NT2/D1 (cell line): ENCODE results near the gene NELFB.

Source experiments
- DNase-seq: peaks from one replicate; pipeline ENCODE4 v3.0.0-alpha.2; 2011; ENCODE audit warnings: low read depth, low spot score
- H3K27me3 ChIP-seq: 2 replicates; pipeline ENCODE4 v1.6.0; 2011; ENCODE audit warnings: mild to moderate bottlenecking; ENCODE audit not compliant: insufficient read length, insufficient read depth
- H3K36me3 ChIP-seq: 2 replicates; pipeline ENCODE4 v1.6.1; 2011; ENCODE audit warnings: mild to moderate bottlenecking, low read length, mixed read lengths; ENCODE audit not compliant: insufficient read depth, insufficient read length
- H3K4me1 ChIP-seq: 2 replicates; pipeline ENCODE4 v1.5.1; 2011; ENCODE audit not compliant: insufficient read depth, insufficient read length
- H3K4me3 ChIP-seq: 2 replicates; pipeline ENCODE4 v1.5.1; 2011; ENCODE audit warnings: low read depth; ENCODE audit not compliant: insufficient read length
- H3K9ac ChIP-seq: 2 replicates; pipeline ENCODE4 v1.6.0; 2011; ENCODE audit warnings: low read depth; ENCODE audit not compliant: insufficient read length
- H3K9me3 ChIP-seq: 2 replicates; pipeline ENCODE4 v1.5.1; 2011; ENCODE audit warnings: mild to moderate bottlenecking, low read length; ENCODE audit not compliant: insufficient read depth
- SUZ12 ChIP-seq: IDR thresholded peaks from 2 replicates; pipeline ENCODE4 v1.6.1; 2011; ENCODE audit not compliant: insufficient read length, insufficient read depth; ENCODE audit errors: extremely low read depth
- YY1 ChIP-seq: IDR thresholded peaks from 2 replicates; pipeline ENCODE4 v1.6.1; 2011; ENCODE audit not compliant: insufficient read length, insufficient read depth
- ZNF274 ChIP-seq: IDR thresholded peaks from 2 replicates; pipeline ENCODE4 v1.6.1; 2011; ENCODE audit warnings: mild to moderate bottlenecking, low read depth, low read length

Gene NELFB

GRCh38 chr9:137306066-137306849 is 51.1 kb downstream of the NELFB start:
- H3K4me3 ChIP-seq = no peak overlapping the region
- H3K36me3 ChIP-seq = no peaks in the 10 kb centered on the region
- TF ChIP-seq ZNF274 (no peak), YY1 (no peak), SUZ12 (no peak)
- no peak for DNase-seq
- peaks cover 20% of the 10 kb centered on the region for H3K27me3 ChIP-seq
- H3K9ac ChIP-seq = peak overlapping the region; percentile 64
- H3K4me1 ChIP-seq = peaks cover 66% of the 10 kb centered on the region
- H3K9me3 ChIP-seq = no peaks in the 10 kb centered on the region

GRCh38 chr9:137306850-137307254 is 51.7 kb downstream of the NELFB start:
- no peak for DNase-seq
- H3K9me3 ChIP-seq = no peaks in the 10 kb centered on the region
- H3K4me3 ChIP-seq = no peak overlapping the region
- H3K36me3 ChIP-seq = no peaks in the 10 kb centered on the region
- H3K27me3 ChIP-seq = peaks cover 20% of the 10 kb centered on the region
- TF ChIP-seq SUZ12 (no peak), YY1 (no peak), ZNF274 (no peak)
- H3K9ac ChIP-seq = no peak overlapping the region
- H3K4me1 ChIP-seq = peaks cover 70% of the 10 kb centered on the region

GRCh38 chr9:137307255-137308056 is 52.3 kb downstream of the NELFB start:
- Histone ChIP-seq H3K9ac (no peak overlapping the region), H3K4me1 (peaks cover 70% of the 10 kb centered on the region), H3K9me3 (no peaks in the 10 kb centered on the region), H3K36me3 (no peaks in the 10 kb centered on the region), H3K4me3 (no peak overlapping the region), H3K27me3 (peaks cover 18% of the 10 kb centered on the region)
- no peak for DNase-seq
- TF ChIP-seq YY1 (no peak), ZNF274 (no peak), SUZ12 (no peak)

GRCh38 chr9:137308057-137308619 is 53.0 kb downstream of the NELFB start:
- Histone ChIP-seq H3K9me3 (no peaks in the 10 kb centered on the region), H3K4me1 (peaks cover 66% of the 10 kb centered on the region)
- no peak for DNase-seq

GRCh38 chr9:137309368-137310188 is 54.5 kb downstream of the NELFB start:
- no peak overlapping the region for H3K4me3 ChIP-seq
- no peaks in the 10 kb centered on the region for H3K9me3 ChIP-seq
- no peaks in the 10 kb centered on the region for H3K27me3 ChIP-seq
- DNase-seq = no peak
- H3K9ac ChIP-seq = no peak overlapping the region
- TF ChIP-seq ZNF274 (no peak), YY1 (no peak), SUZ12 (no peak)
- peaks cover 61% of the 10 kb centered on the region for H3K4me1 ChIP-seq
- no peaks in the 10 kb centered on the region for H3K36me3 ChIP-seq

More at GRCh38 chr9:137308057-137308619, 53.0 kb downstream of the NELFB start:
- Histone ChIP-seq H3K4me3 (no peak overlapping the region), H3K27me3 (peaks cover 11% of the 10 kb centered on the region), H3K9ac (peak overlapping the region; percentile 21), H3K36me3 (no peaks in the 10 kb centered on the region)
- no peak for TF ChIP-seq YY1
- TF ChIP-seq SUZ12 = no peak
- no peak for TF ChIP-seq ZNF274

- Histone ChIP-seq H3K9ac (no peak overlapping the region), H3K4me3 (no peak overlapping the region), H3K9me3 (no peaks in the 10 kb centered on the region), H3K4me1 (peaks cover 61% of the 10 kb centered on the region), H3K36me3 (no peaks in the 10 kb centered on the region), H3K27me3 (no peaks in the 10 kb centered on the region)
- no peak for TF ChIP-seq YY1
- DNase-seq = no peak
Measured at GRCh38 chr9:137310189-137311052, 55.3 kb downstream of the NELFB start.
